HepG2 (cell line): ENCODE results near the gene HAGH. TPM values are rescaled to one million over a fixed set of nuclear protein-coding genes. Genes with fewer than 3 reads are reported as not detected.

Experiments
- ATF5 ChIP-seq: sonication (generic); formaldehyde crosslinking; IDR thresholded peaks from 2 replicates; pipeline ENCODE4 v1.4.0; 2020; ENCODE audit warnings: mild to moderate bottlenecking, low read depth, missing genetic modification reagents
- BHLHE40 ChIP-seq: IDR thresholded peaks from 2 replicates; pipeline ENCODE4 v1.6.1; 2011; ENCODE audit warnings: low read length, improper control_type of control experiment
- CERS6 ChIP-seq: sonication (generic); formaldehyde crosslinking; IDR thresholded peaks from 2 replicates; pipeline ENCODE4 v1.5.0; 2020; ENCODE audit warnings: missing genetic modification reagents
- DMTF1 ChIP-seq: sonication (generic); formaldehyde crosslinking; IDR thresholded peaks from 2 replicates; pipeline ENCODE4 v1.4.0; 2020; ENCODE audit warnings: mild to moderate bottlenecking, missing genetic modification reagents
- FOXA1 ChIP-seq, 2 experiments: fragments of 450-650 bp in 1 of 2; sonication (generic) in 1 of 2; formaldehyde crosslinking in 1 of 2; IDR thresholded peaks; 2 replicates each; pipeline versions ENCODE4 v1.4.0 to v1.6.1; 2016 to 2020; ENCODE audit warnings: missing genetic modification reagents in 1 of 2
- HOXA9 ChIP-seq: sonication (generic); formaldehyde crosslinking; IDR thresholded peaks from 2 replicates; pipeline ENCODE4 v1.8.1; 2022; ENCODE audit warnings: missing genetic modification reagents, mild to moderate bottlenecking, moderate library complexity, borderline replicate concordance
- IKZF1 ChIP-seq: fragments of 450-650 bp; IDR thresholded peaks from 2 replicates; pipeline ENCODE4 v1.7.1; 2016
- IKZF4 ChIP-seq: sonication (generic); formaldehyde crosslinking; IDR thresholded peaks from 2 replicates; pipeline ENCODE4 v1.5.1; 2020; ENCODE audit warnings: borderline replicate concordance, mild to moderate bottlenecking, low read depth, missing genetic modification reagents; ENCODE audit errors: not compliant biosample characterization
- KDM6A ChIP-seq: IDR thresholded peaks from 2 replicates; pipeline ENCODE4 v1.6.1; 2016; ENCODE audit warnings: low read depth
- PAF1 ChIP-seq: IDR thresholded peaks from 2 replicates; pipeline ENCODE4 v1.6.1; 2016; ENCODE audit warnings: missing genetic modification reagents, missing compliant biosample characterization
- PRMT3 ChIP-seq: sonication (generic); formaldehyde crosslinking; IDR thresholded peaks from 2 replicates; pipeline ENCODE4 v1.8.1; 2022; ENCODE audit warnings: low read depth, mild to moderate bottlenecking, moderate library complexity, missing genetic modification reagents, borderline replicate concordance
- RBFOX2 ChIP-seq: fragments of 200-400 bp; formaldehyde crosslinking; IDR thresholded peaks from 2 replicates; pipeline ENCODE4 v1.6.1; 2017; ENCODE audit warnings: low read depth, mild to moderate bottlenecking, low read length
- RCOR2 ChIP-seq: IDR thresholded peaks from 2 replicates; pipeline ENCODE4 v1.6.1; 2016; ENCODE audit warnings: missing biosample characterization, missing genetic modification reagents
- SAP130 ChIP-seq: IDR thresholded peaks from 2 replicates; pipeline ENCODE4 v1.6.1; 2016; ENCODE audit warnings: low read depth
- SCMH1 ChIP-seq: sonication (generic); formaldehyde crosslinking; IDR thresholded peaks from 2 replicates; pipeline ENCODE4 v1.9.0; 2021; ENCODE audit warnings: missing genetic modification reagents, mild to moderate bottlenecking, borderline replicate concordance
- SMARCE1 ChIP-seq: fragments of 450-650 bp; IDR thresholded peaks from 2 replicates; pipeline ENCODE4 v1.6.1; 2017; ENCODE audit warnings: borderline replicate concordance
- TBX2 ChIP-seq: sonication (generic); formaldehyde crosslinking; IDR thresholded peaks from 2 replicates; pipeline ENCODE4 v1.5.0; 2020; ENCODE audit warnings: missing genetic modification reagents, mild to moderate bottlenecking, borderline replicate concordance
- YEATS4 ChIP-seq: sonication (generic); formaldehyde crosslinking; IDR thresholded peaks from 2 replicates; pipeline ENCODE4 v1.4.0; 2020; ENCODE audit warnings: missing genetic modification reagents, borderline replicate concordance
- ZNF451 ChIP-seq: sonication (generic); formaldehyde crosslinking; IDR thresholded peaks from 2 replicates; pipeline ENCODE4 v1.5.0; 2020; ENCODE audit warnings: mild to moderate bottlenecking, missing genetic modification reagents
- ZNF556 ChIP-seq: sonication (generic); formaldehyde crosslinking; IDR thresholded peaks from 2 replicates; pipeline ENCODE4 v1.4.0; 2020; ENCODE audit warnings: mild to moderate bottlenecking, missing genetic modification reagents, borderline replicate concordance
- ZNF558 ChIP-seq: sonication (generic); formaldehyde crosslinking; IDR thresholded peaks from 2 replicates; pipeline ENCODE4 v1.9.0; 2022; ENCODE audit warnings: mild to moderate bottlenecking, missing genetic modification reagents, borderline replicate concordance
- ZNF772 ChIP-seq: sonication (generic); formaldehyde crosslinking; IDR thresholded peaks from 2 replicates; pipeline ENCODE4 v1.5.0; 2020; ENCODE audit warnings: mild to moderate bottlenecking, missing genetic modification reagents
- ZSCAN31 ChIP-seq: sonication (generic); formaldehyde crosslinking; IDR thresholded peaks from 2 replicates; pipeline ENCODE4 v1.5.0; 2020; ENCODE audit warnings: low read depth, mild to moderate bottlenecking, missing genetic modification reagents
- polyA plus RNA-seq, 8 experiments: library from polyadenylated mRNA; depleted of rRNA in 3 of 8; stranded (reverse) in 7 of 8; unstranded in 1 of 8; fragments of >200 nt; fragmentation: Illumina TruSeq in 4 of 8; extraction: Trizol in 4 of 8; gene quantifications; 2 replicates each; pipeline versions ENCODE4 v1.2.1 to v1.2.3, GENCODE V29; 2011 to 2016; ENCODE audit warnings: low read depth in 4 of 8, missing spikeins in 1 of 8, mixed read lengths in 1 of 8; ENCODE audit not compliant: insufficient read depth in 1 of 8
- total RNA-seq, 5 experiments: library from RNA; depleted of rRNA; stranded (reverse); fragments of >200 nt; fragmentation: Illumina TruSeq; extraction: Trizol; gene quantifications; 2 replicates each; pipeline ENCODE4 v1.2.3, GENCODE V29; 2016; ENCODE audit warnings: low read depth in 1 of 5
- TF ChIP-seq, protein P1 (sequence below): sonication (generic); formaldehyde crosslinking; IDR thresholded peaks from 2 replicates; pipeline ENCODE4 v1.9.0; 2022; ENCODE audit warnings: missing genetic modification reagents, mild to moderate bottlenecking, borderline replicate concordance

HAGH gene
- total and polyA plus RNA-seq, 2 of the 13 experiments (the other 11 are each of a cell fraction or from before 2014, with no cell fraction given): 70.4 to 95.4 TPM

- TF ChIP-seq ZNF451: no peak
- 0 out of 2 replicates have a peak, but pooled peaks have one; percentile 16 for TF ChIP-seq ZNF772 (CRISPR knock-in tag)
- TF ChIP-seq FOXA1 (IDR thresholded peaks at IDR 0.05): no peak
- TF ChIP-seq FOXA1 (CRISPR knock-in tag; IDR thresholded peaks at IDR 0.05): no peak
- no peak for TF ChIP-seq BHLHE40
- no peak for TF ChIP-seq HOXA9 (CRISPR knock-in tag)
- TF ChIP-seq, protein P1, sequence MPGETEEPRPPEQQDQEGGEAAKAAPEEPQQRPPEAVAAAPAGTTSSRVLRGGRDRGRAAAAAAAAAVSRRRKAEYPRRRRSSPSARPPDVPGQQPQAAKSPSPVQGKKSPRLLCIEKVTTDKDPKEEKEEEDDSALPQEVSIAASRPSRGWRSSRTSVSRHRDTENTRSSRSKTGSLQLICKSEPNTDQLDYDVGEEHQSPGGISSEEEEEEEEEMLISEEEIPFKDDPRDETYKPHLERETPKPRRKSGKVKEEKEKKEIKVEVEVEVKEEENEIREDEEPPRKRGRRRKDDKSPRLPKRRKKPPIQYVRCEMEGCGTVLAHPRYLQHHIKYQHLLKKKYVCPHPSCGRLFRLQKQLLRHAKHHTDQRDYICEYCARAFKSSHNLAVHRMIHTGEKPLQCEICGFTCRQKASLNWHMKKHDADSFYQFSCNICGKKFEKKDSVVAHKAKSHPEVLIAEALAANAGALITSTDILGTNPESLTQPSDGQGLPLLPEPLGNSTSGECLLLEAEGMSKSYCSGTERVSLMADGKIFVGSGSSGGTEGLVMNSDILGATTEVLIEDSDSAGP (CRISPR knock-in tag): no peak
- TF ChIP-seq RBFOX2: no peak; the same call in 1 of the 2 replicates
- no peak for TF ChIP-seq ATF5 (CRISPR knock-in tag)
- no peak for TF ChIP-seq IKZF1
- no peak for TF ChIP-seq KDM6A (CRISPR knock-in tag)
- no peak; the same call in 1 of the 2 replicates for TF ChIP-seq ZNF558 (CRISPR knock-in tag)
- no peak for TF ChIP-seq SCMH1 (CRISPR knock-in tag)
- no peak for TF ChIP-seq CERS6 (CRISPR knock-in tag)
- no peak for TF ChIP-seq YEATS4 (CRISPR knock-in tag)
- no peak for TF ChIP-seq ZNF556
- no peak for TF ChIP-seq DMTF1 (CRISPR knock-in tag)
- no peak for TF ChIP-seq PRMT3 (CRISPR knock-in tag)
- TF ChIP-seq ZSCAN31 (CRISPR knock-in tag): 0 out of 2 replicates have a peak, but pooled peaks have one; percentile 47
- TF ChIP-seq IKZF4 (CRISPR knock-in tag): no peak
- peak; percentile 11; the same call in 1 of the 2 replicates for TF ChIP-seq RCOR2 (CRISPR knock-in tag)
- TF ChIP-seq SMARCE1: no peak
- no peak; the same call in 1 of the 2 replicates for TF ChIP-seq SAP130 (CRISPR knock-in tag)
- peak; percentile 35; the same call in 1 of the 2 replicates for TF ChIP-seq TBX2 (CRISPR knock-in tag)
- no peak for TF ChIP-seq PAF1 (CRISPR knock-in tag)
Measured at GRCh38 chr16:1825864-1826690, 548 bp downstream of the HAGH start (continued).
